BLaER1 treated with 17β-estradiol and CSF1 and Interleukin-3, amounts not matched to agents 10 nM and 100 nM (cell line): ENCODE data around the gene PDIA4.

Experiments
- H3K27ac ChIP-seq, 11 experiments: shearing (Covaris generic); formaldehyde crosslinking; 2 replicates each; pipeline ENCODE4 v1.8.1; 2022
- H3K27me3 ChIP-seq, 11 experiments: shearing (Covaris generic); formaldehyde crosslinking; 2 replicates each; pipeline ENCODE4 v1.8.1; 2022
- H3K36me3 ChIP-seq, 11 experiments: shearing (Covaris generic); formaldehyde crosslinking; 2 replicates each; pipeline ENCODE4 v1.8.1; 2022
- H3K4me1 ChIP-seq, 10 experiments: shearing (Covaris generic); formaldehyde crosslinking; 2 replicates each; pipeline ENCODE4 v1.8.1; 2022
- H3K4me2 ChIP-seq, 11 experiments: shearing (Covaris generic); formaldehyde crosslinking; 2 replicates each; pipeline ENCODE4 v1.8.1; 2022
- H3K4me3 ChIP-seq, 10 experiments: shearing (Covaris generic); formaldehyde crosslinking; 2 replicates each; pipeline ENCODE4 v1.8.1; 2022
- H3K9ac ChIP-seq, 11 experiments: shearing (Covaris generic); formaldehyde crosslinking; 2 replicates each; pipeline ENCODE4 v1.8.1; 2022
- H3K9me3 ChIP-seq, 11 experiments: shearing (Covaris generic); formaldehyde crosslinking; replicated peaks in 1 of 11; 2 replicates each; pipeline ENCODE4 v1.8.1; 2022
- H4K20me1 ChIP-seq, 11 experiments: shearing (Covaris generic); formaldehyde crosslinking; 2 replicates each; pipeline ENCODE4 v1.8.1; 2022
- Cebpa-rat ChIP-seq, 11 experiments: shearing (Covaris generic); IDR thresholded peaks; 2 replicates each; pipeline ENCODE4 v1.8.1; 2022

Gene PDIA4

GRCh38 chr7:149027611-149028345 lies 527 bp downstream of the PDIA4 start:
- Histone ChIP-seq H3K36me3 (peaks cover 3 to 34% (median 28%) of the 10 kb centered on the region in 11 experiments; a peak in 17 of 22 replicates), H3K9ac (peak overlapping the region; percentile 87 to 98 (median 92)), H3K4me3 (peak overlapping the region; percentile 81 to 98 (median 88)), H3K27me3 (no peaks in the 10 kb centered on the region), H3K9me3 (no peaks in the 10 kb centered on the region), H3K4me1 (peaks cover 40 to 53% (median 48%) of the 10 kb centered on the region in 10 experiments), H4K20me1 (peaks cover 18 to 47% (median 42%) of the 10 kb centered on the region in 11 experiments; a peak in 20 of 22 replicates), H3K4me2 (peak overlapping the region; percentile 87 to 97 (median 95)), H3K27ac (peak overlapping the region; percentile 75 to 95 (median 91))
- no peak for TF ChIP-seq Cebpa-rat (IDR thresholded peaks at IDR 0.05)

DNA sequence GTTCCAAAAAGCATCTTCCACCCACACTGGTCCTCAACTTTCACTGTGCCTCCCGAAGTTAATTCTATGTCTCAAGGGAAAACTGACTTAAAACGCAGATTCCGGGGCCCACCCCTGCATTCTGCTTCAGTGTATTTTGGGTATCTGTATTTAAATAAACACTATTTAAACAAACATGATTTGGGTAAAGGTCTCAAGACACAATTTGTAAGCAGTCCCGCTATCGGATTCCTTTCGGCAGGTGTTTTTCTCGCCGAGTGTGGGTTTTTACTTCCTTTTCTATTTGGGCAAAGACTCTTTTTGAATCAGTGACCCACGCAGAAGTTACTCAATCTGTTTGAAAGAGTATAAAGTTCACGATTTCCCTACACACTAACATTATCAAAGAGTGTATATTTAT lies 1.2 kb downstream of the PDIA4 start:
- Histone ChIP-seq H4K20me1 (peaks cover 25 to 54% (median 49%) of the 10 kb centered on the region in 11 experiments; a peak in 20 of 22 replicates), H3K4me2 (peak overlapping the region; percentile 87 to 97 (median 95)), H3K9ac (peak overlapping the region; percentile 87 to 98 (median 92)), H3K4me3 (peak overlapping the region; percentile 81 to 98 (median 88)), H3K9me3 (no peaks in the 10 kb centered on the region), H3K27me3 (no peaks in the 10 kb centered on the region), H3K4me1 (peaks cover 47 to 59% (median 53%) of the 10 kb centered on the region in 10 experiments), H3K36me3 (peaks cover 8 to 42% (median 33%) of the 10 kb centered on the region in 11 experiments; a peak in 19 of 22 replicates), H3K27ac (peak overlapping the region; percentile 75 to 95 (median 91); a peak in 21 of 22 replicates)
- no peak for TF ChIP-seq Cebpa-rat (IDR thresholded peaks at IDR 0.05)

- Histone ChIP-seq H3K4me3 (no peak overlapping the region), H3K27me3 (no peaks in the 10 kb centered on the region), H3K27ac (no peak overlapping the region), H3K36me3 (peaks cover 33 to 75% (median 65%) of the 10 kb centered on the region in 11 experiments), H3K4me2 (peak overlapping the region in 9 of 11 experiments; percentile 1 to 96 (median 19); a peak in 12 of 22 replicates), H4K20me1 (peaks cover 44 to 87% (median 81%) of the 10 kb centered on the region in 11 experiments; a peak in 21 of 22 replicates), H3K4me1 (peaks cover 45 to 57% (median 51%) of the 10 kb centered on the region in 10 experiments), H3K9me3 (no peaks in the 10 kb centered on the region), H3K9ac (peak overlapping the region in 7 of 11 experiments; percentile 5 to 72 (median 38); a peak in 7 of 22 replicates)
- no peak for TF ChIP-seq Cebpa-rat (IDR thresholded peaks at IDR 0.05)
These were observed 4.6 kb downstream of the PDIA4 start for GRCh38 chr7:149023662-149024061.

- Histone ChIP-seq H3K9me3 (no peaks in the 10 kb centered on the region), H4K20me1 (peaks cover 44 to 89% (median 82%) of the 10 kb centered on the region in 11 experiments; a peak in 21 of 22 replicates), H3K27ac (peak overlapping the region in 3 of 11 experiments; percentile 22 to 37 (median 24); a peak in 4 of 22 replicates), H3K36me3 (peaks cover 39 to 83% (median 72%) of the 10 kb centered on the region in 11 experiments), H3K4me1 (peaks cover 45 to 57% (median 52%) of the 10 kb centered on the region in 10 experiments), H3K27me3 (no peaks in the 10 kb centered on the region), H3K4me3 (no peak overlapping the region), H3K9ac (peak overlapping the region in 10 of 11 experiments; percentile 5 to 72 (median 34); a peak in 13 of 22 replicates), H3K4me2 (peak overlapping the region; percentile 1 to 96 (median 18); a peak in 14 of 22 replicates)
- no peak for TF ChIP-seq Cebpa-rat (IDR thresholded peaks at IDR 0.05)
These were observed 5.4 kb downstream of the PDIA4 start for GRCh38 chr7:149022756-149023360.

DNA sequence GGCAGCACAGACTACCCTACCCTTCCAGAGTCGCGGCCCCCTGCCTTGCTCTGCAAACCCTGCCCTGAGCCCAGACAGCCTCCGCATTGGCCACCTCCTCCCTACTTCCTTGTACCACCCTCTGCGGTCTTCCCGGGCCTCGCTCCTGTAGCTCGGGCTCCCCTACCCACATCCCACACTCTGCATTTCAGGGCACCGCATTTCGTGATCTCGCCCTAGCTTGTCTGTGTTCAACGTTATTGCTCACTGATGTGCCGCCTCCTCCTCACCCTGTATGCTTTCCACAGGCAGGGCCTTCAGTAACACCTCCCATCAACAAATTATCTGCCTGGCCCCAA lies 6.6 kb downstream of the PDIA4 start:
- H3K27ac ChIP-seq, result peak overlapping the region in 1 of 11 experiments; percentile 10; a peak in 2 of 22 replicates
- TF ChIP-seq Cebpa-rat (IDR thresholded peaks at IDR 0.05), result no peak
- peaks cover 50 to 94% (median 83%) of the 10 kb centered on the region in 11 experiments for H3K36me3 ChIP-seq
- peaks cover 41 to 97% (median 82%) of the 10 kb centered on the region in 11 experiments; a peak in 21 of 22 replicates for H4K20me1 ChIP-seq
- peaks cover 41 to 54% (median 48%) of the 10 kb centered on the region in 10 experiments for H3K4me1 ChIP-seq
- peak overlapping the region in 6 of 11 experiments; percentile 2 to 26 (median 16); a peak in 4 of 22 replicates for H3K4me2 ChIP-seq
- no peak overlapping the region for H3K9ac ChIP-seq
- H3K9me3 ChIP-seq, result no peaks in the 10 kb centered on the region
- H3K27me3 ChIP-seq, result no peaks in the 10 kb centered on the region
- H3K4me3 ChIP-seq, result no peak overlapping the region

DNA sequence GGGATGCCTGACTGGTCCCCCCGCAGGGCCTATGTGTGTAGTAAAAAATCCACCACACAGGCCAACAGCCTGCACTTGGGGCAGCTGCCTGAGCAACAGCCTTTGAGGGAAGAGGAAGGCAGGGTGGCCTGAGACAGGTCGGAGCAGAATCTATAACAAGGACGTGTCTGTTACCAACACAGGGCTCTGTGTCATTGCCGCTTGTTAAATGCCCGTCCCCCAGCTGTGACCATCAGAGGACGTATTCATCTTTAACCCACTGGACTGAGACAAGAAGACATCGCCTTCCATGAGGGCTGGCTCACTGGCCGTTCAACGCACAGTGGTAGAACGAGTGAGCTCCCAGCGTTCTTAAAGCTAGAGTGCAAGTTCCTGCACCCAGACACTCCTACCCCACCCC lies 7.8 kb downstream of the PDIA4 start:
- Histone ChIP-seq H3K9me3 (no peaks in the 10 kb centered on the region), H3K27me3 (no peaks in the 10 kb centered on the region), H3K4me2 (no peak overlapping the region), H3K27ac (no peak overlapping the region), H3K9ac (peak overlapping the region in 3 of 11 experiments; percentile 21 to 33 (median 28); a peak in 1 of 22 replicates), H3K4me3 (no peak overlapping the region), H3K36me3 (peaks cover 60 to 99% (median 93%) of the 10 kb centered on the region in 11 experiments), H3K4me1 (peaks cover 32 to 42% (median 38%) of the 10 kb centered on the region in 10 experiments), H4K20me1 (peaks cover 39 to 97% (median 80%) of the 10 kb centered on the region in 11 experiments; a peak in 21 of 22 replicates)
- no peak for TF ChIP-seq Cebpa-rat (IDR thresholded peaks at IDR 0.05)

DNA sequence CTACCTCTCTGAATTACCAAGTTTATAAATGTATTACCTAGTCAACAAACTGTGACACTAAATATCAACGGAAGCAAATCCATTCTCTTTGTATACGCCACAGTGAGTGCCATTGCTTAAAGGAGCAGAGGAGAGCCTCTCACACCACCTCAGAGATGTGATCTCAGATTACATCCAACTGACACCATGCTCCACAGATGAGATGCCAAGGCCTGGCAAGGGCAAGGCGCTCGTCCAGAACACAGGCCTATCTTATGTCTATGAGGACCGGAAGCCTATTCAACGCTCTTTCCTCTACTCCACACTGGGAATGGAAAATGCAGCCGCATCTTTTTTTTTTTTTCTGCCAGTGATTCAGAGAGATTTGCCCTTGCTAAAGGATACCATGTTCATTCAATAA lies 11.4 kb downstream of the PDIA4 start:
- H3K27me3 ChIP-seq, result no peaks in the 10 kb centered on the region
- H3K9ac ChIP-seq, result no peak overlapping the region
- no peak for TF ChIP-seq Cebpa-rat (IDR thresholded peaks at IDR 0.05)
- peaks cover 31 to 97% (median 81%) of the 10 kb centered on the region in 11 experiments; a peak in 21 of 22 replicates for H4K20me1 ChIP-seq
- H3K9me3 ChIP-seq, result no peaks in the 10 kb centered on the region
- no peak overlapping the region for H3K27ac ChIP-seq
- H3K36me3 ChIP-seq, result peaks cover 86 to 99% (median 97%) of the 10 kb centered on the region in 11 experiments
- H3K4me3 ChIP-seq, result no peak overlapping the region
- H3K4me1 ChIP-seq, result peaks cover 13 to 39% (median 33%) of the 10 kb centered on the region in 10 experiments
- H3K4me2 ChIP-seq, result no peak overlapping the region

- Histone ChIP-seq H3K27me3 (no peaks in the 10 kb centered on the region), H3K4me1 (peaks cover 12 to 42% (median 31%) of the 10 kb centered on the region in 10 experiments), H3K9me3 (no peaks in the 10 kb centered on the region), H3K4me2 (peak overlapping the region in 7 of 11 experiments; percentile 30 to 61 (median 50); a peak in 14 of 22 replicates), H3K27ac (peak overlapping the region in 2 of 11 experiments; percentile 21 to 40; a peak in 4 of 22 replicates), H3K9ac (peak overlapping the region in 6 of 11 experiments; percentile 3 to 33 (median 4); a peak in 1 of 22 replicates), H3K36me3 (peaks cover 96 to 99% (median 98%) of the 10 kb centered on the region in 11 experiments), H4K20me1 (peaks cover 27 to 97% (median 81%) of the 10 kb centered on the region in 11 experiments; a peak in 21 of 22 replicates), H3K4me3 (no peak overlapping the region)
- TF ChIP-seq Cebpa-rat (IDR thresholded peaks at IDR 0.05), result no peak
These were observed 14.0 kb downstream of the PDIA4 start for GRCh38 chr7:149014309-149014708.
